GM19463 (cell line): ENCODE data around the gene NOC4L.

ENCODE experiments used
- ATAC-seq: cut with Tn5 transposase; IDR thresholded peaks from one replicate; pipeline ENCODE4 v1.9.1; 2021; ENCODE audit warnings: mild to moderate bottlenecking, moderate library complexity; ENCODE audit not compliant: unreplicated experiment

The NOC4L gene

GRCh38 chr12:132166801-132167591, 22.7 kb downstream of the NOC4L start:
- no peak for ATAC-seq

DNA sequence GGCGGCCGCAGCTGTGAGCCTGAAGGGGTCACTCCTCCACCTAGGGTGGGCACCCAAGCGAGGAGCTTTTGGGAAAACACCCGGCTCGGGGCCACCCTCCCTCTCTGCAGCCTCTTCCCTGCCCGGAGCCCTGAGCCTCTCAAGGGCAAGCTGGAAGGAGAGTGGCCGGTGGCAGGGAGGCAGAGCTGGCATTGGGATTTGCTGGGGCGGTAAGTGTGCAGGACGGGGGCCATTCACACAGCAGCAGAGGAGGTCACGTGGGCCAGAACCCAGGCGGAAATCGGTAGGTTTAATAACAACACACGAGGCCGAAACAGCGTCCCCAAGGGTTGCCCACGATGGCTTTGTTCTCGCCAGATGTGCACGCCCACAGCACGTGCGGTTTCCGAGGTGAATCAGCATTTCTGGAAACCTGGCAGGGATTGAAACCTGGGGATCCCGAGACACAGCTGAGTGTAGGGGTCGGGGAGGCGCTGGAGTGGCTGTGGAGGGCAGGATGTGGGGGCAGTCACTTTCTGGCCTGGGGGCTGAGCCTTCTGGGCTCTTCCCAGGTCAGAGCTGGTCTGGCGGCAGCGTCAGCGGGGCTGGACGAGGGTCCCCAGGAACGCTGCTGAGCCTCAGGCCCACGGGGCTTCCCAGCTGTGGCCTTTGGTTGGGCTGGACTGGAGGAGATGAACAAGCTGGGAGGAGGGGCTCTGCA, 23.5 kb downstream of the NOC4L start:
- no peak for ATAC-seq

DNA sequence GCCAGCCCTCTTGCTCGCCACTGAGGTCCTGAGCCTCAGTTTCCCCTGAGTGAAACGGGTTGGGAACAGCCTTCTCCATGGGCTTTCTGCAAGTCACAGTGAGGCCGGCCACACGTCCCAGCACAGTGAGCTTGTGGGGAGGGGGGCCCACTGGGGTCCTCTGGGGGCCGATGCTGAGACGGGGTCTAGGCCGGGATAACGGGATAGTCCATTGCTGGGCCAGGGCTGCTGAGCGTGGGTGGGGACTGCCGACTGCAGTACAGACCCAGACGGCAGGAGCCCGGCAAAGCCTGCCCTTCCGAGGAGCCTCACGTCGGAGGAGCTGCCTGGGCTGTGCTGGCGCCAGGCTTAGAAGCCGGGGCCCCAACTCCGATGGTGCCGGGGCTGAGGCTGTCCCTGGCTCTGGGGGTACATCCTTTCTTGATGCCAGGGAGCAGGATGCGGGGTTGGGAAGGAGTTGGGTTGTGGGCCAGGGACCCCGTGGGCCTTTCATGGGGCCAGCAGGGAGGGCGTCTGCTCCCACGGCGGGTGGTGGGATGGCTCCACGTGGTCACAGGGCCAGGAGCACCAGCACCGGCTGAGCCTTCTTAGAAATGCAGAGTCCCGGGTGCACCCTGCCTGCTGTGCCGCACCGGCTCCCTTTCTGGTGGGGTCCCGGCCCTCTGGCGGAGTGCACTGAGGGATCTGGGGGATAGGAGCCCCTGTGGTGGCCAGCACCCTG, 24.2 kb downstream of the NOC4L start:
- no peak for ATAC-seq

- no peak for ATAC-seq
Observed at GRCh38 chr12:132169376-132169775, 25.1 kb downstream of the NOC4L start.

- ATAC-seq, result no peak
Observed at GRCh38 chr12:132170094-132170636, 25.9 kb downstream of the NOC4L start.

GRCh38 chr12:132170637-132171292, 26.5 kb downstream of the NOC4L start:
- ATAC-seq, result no peak

DNA sequence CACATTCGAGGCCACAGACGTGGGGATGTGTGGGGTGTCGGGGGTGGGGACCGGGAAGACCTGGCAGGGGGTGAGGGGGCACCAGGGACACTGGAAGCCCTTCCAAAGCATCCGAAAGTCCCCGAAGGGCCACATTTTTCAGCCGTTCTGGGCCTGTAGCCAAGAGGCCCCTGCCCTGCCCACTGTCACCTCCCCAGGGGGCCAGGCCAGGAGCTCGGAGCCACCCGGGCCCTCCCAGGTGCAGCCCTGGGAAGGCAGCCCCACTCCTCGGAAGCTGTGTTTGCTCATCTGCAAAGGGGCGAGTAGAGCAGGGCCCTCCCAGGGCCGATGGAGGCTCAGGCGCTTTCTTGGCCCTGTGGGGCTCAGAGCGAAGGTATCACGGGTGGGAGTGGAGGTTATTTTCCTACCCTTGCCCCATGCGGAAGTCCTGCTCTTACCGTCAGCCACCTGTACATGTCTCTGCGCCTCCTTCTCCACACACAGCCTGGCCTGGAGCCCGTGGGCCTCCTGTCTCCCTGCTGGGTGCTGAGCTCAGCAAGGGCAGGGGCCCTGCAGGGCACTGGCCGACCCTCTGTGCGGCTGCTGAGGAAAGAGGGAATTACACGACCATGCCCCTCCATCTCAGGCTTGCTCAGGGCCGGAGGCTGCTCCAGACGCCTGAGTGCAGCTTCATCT, 27.2 kb downstream of the NOC4L start:
- no peak for ATAC-seq

DNA sequence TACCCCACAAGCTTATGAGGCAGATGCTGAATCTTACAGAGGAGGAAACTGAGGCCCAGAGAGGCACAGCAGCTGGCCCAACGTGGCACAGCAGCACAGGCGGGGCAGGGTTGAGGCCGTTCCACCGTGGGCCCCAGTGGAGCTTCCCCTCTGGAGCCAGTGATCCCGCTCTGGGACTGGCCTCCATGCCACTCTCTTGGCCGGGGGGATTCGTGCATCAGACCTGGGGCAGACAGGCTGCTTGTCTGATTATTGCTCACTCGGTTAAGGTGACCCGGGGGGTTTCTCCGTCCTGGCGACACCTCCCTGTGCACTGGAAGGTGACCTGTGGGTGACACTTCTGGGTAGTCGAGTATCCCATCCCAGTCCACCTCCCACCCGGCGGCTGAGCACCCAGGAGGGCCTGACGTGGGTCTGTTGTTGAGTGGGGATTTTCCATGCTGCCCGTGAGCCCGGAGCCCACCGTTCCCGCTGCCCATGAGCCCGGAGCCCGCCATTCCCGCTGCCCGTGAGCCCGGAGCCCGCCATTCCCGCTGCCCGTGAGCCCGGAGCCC, 27.8 kb downstream of the NOC4L start:
- ATAC-seq, result no peak

GRCh38 chr12:132172619-132173018, 28.4 kb downstream of the NOC4L start:
- ATAC-seq, result no peak

DNA sequence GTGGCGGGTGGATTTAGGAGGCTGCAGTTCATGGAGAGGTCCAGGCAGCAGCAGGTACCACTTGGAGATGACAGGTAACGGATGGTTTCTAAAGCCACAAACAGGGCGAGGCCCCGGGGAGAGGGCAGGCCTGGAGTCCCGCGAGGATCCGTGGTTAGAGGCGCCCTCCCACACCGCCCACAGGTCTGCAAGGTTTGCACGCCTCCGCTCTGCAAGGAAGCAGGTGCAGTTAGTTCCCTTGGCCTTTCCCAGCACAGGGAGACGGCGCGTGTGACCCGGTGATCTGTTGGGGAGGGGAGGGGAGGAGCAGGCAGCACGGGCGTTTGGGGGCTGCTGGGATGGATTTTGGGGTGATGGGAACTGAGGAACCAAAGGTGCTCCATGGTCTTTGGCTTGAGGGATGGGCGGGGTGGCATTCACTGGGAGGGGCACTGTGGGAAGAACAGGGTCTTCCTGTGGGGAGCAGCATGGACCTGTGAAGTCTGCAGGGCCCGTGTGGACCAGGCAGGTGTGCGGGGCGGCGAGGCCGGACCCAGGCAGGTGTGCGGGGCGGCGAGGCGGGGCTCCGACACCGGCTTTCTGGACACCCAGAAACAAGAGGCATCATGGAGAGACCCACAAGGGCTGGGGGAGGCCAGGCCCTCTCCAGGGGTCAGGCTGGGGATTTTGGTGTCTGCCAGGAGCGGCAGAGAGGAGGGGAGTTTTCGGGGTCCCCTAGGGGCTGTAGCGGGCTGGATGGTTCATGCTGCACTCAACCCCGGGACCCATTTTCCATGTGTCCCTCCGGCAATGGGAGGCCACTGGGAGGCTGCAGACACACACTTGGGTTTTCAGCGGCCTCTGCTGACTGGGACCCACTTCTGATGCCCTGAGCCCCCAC, 29.1 kb downstream of the NOC4L start:
- no peak for ATAC-seq

- ATAC-seq, result no peak
Observed at GRCh38 chr12:132174015-132174838, 30.0 kb downstream of the NOC4L start.

DNA sequence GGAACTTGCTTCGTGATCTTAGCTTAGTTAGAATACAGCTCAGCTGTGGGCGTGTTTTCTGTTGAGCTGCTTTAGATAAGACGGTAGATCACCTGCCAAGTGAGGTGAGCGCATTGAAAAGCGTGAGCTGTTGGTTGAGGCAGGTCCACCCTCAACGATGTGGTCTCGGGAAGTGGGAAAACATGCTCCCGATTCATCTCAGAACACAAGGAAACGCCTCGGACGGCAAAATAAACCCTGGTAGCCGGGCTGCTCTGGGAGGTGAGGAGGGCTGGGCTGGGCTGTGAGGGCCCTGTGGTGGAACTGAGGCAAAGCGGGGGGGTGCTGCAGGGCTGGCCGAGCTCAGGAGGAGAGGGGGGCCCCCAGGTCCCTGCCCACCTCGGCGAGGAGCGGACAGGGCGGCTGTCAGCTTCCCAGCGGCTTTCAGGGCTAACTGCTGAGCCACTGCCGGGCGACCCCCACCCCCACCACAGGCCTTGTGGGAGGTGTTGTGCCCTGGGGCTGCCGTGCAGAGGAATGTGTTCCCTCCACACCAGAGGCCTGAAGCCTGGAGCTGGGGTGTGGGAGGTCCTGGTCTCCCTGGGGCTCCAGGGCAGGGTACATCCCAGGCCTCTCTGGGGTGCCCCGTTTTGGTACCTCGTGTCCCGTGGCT, 30.7 kb downstream of the NOC4L start:
- no peak for ATAC-seq

DNA sequence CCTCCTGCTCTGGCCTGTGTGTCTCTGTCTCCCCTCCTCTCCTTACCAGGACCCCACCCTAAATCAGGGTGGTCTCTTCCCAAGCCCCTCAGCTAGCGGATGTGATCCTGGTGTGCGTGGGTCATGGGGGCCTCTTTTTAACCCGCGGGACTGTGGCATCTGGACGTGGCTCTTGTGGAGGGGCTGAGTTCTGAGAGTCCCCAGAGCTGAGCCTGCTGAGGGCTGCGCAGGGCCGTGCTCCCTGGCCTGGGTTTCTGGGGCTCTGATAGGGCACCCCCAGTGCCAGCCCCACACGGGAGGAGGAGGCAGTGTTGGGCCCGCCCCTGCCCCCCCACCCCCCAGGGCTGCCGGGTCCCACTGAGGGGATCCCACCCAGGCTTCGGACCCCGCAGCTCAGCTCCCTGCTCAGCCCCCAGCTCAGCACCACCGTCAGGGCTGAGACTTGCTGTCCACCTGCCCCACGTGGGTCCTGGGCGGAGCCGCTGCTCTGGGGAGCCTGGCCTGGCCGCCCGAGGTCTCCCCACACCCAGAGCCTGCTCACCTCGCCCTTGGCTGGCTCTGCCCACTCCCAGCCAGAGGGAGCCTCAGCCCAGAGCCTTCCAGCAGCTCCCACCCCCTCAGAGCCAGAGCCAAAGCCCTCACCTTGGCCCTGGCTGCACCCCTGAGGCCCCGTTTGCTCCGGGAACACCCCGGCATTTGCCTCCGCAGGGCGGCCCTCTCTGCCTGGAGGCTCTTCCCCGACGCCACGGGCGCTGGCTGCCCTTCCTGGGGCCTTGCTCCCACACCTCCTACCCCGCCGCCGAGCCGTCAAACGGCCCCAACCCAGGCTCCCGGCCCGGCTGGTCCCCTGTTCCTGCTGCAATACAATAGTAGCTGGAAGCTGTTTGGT, 31.5 kb downstream of the NOC4L start:
- no peak for ATAC-seq

GRCh38 chr12:132176385-132176919, 32.2 kb downstream of the NOC4L start:
- ATAC-seq, result no peak

DNA sequence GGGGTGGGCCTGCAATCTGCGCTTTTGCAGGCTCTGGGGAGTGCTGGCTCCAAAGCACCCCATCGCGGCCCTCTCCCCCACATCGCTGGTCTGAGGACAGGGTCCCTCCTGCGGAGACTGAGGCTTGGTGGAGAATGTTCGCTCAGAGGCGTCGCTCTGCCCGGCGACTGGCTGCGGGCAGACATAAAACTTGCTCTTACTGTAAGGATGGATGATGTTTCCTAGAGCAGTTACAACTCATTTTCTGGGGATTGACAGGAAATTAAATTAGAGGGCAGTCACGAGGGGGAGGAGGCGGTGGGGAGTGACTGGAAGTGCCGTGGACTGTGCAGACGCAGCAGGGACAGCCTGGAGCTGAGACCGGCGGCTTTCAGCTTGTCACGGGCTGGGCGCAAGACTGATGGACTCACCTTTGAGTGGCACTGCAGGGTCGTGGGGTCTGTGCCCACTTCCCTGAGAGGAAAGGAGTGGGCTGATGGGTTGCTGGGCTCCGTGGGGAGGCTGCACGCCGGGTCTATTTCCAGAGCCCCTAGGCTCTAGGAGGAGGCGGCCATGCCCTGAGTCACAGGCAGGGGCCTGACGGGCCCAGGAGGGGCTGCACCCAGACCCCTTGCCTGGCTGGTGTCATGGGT, 32.8 kb downstream of the NOC4L start:
- ATAC-seq, result no peak

DNA sequence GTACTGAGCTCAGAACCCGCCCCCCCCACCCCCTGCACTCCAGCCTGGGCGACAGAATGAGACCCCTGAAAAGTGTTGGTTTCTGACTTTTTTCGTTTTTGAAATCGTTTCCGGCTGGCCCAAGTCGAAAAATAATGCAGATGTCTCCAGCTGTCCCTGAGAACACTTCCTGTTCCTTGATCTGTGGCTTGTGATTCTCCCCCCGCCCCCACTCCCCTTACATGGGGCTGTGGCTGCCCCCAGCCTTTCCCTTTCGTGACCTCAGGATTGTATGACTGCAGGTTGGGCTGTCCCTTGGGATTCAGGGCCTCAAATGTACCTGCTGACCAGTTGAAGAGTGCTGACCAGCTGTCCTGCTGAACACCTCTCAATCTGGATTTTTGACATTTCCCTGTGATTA, 34.1 kb downstream of the NOC4L start:
- no peak for ATAC-seq
